ENCODE data around the gene CHST1.

The CHST1 gene

GRCh38 chr11:45646275-45646927, 19.0 kb downstream of the CHST1 start:
- Histone ChIP-seq H3K27ac (replicated peaks; ENCODE audit: low read length) (no peak overlapping the region), H3K4me2 (ENCODE audit: insufficient read depth, low read length, poor library complexity, severe bottlenecking) (no peak overlapping the region), H2BK15ac (ENCODE audit: low read length) (no peak overlapping the region), H4K91ac (ENCODE audit: low read depth, low read length, poor library complexity) (no peak overlapping the region), H2AK5ac (ENCODE audit: low read depth, low read length) (no peak overlapping the region), H2BK12ac (ENCODE audit: low read length) (no peak overlapping the region), H2AFZ (ENCODE audit: low read length) (no peak overlapping the region), H3K79me1 (ENCODE audit: low read depth, low read length) (no peaks in the 10 kb centered on the region), H3K36me3 (replicated peaks in 1 of 2; ENCODE audit: control insufficient read depth in 2 of 2, insufficient read depth in 2 of 2, low read length in 2 of 2) (no peaks in the 10 kb centered on the region), H3K14ac (ENCODE audit: low read length) (no peak overlapping the region), H3K4ac (ENCODE audit: low read length) (no peak overlapping the region), H2BK5ac (ENCODE audit: low read length) (no peak overlapping the region), H3K9me3 (replicated peaks in 1 of 2; ENCODE audit: control insufficient read depth in 2 of 2, insufficient read depth in 1 of 2, low read depth in 1 of 2, low read length in 2 of 2) (no peaks in the 10 kb centered on the region), H3K4me1 (ENCODE audit: control insufficient read depth in 2 of 2, insufficient read depth in 1 of 2, low read depth in 1 of 2, low read length in 2 of 2) (peaks cover 0 to 5% of the 10 kb centered on the region in 2 donors), H3K4me3 (ENCODE audit: low read length in 2 of 2) (no peak overlapping the region), H3K18ac (ENCODE audit: low read length) (no peak overlapping the region), H3K23ac (ENCODE audit: low read depth, low read length, poor library complexity) (no peak overlapping the region), H2BK120ac (ENCODE audit: low read depth, low read length) (no peak overlapping the region), H3K27me3 (ENCODE audit: control insufficient read depth in 3 of 3, insufficient read depth in 3 of 3, low read depth in 1 of 3, low read length in 3 of 3) (no peaks in the 10 kb centered on the region), H3K9ac (ENCODE audit: low read depth, low read length, poor library complexity) (no peak overlapping the region), H4K8ac (ENCODE audit: low read depth, low read length) (no peak overlapping the region)
- no peak for DNase-seq (ENCODE audit: low spot score)
- WGBS, 2 donors (ENCODE audit: extremely low coverage in 2 of 2, insufficient read length in 2 of 2, insufficient replicate concordance in 1 of 2): no CpG with 5 or more reads among the region's 1 CpG

- Histone ChIP-seq H3K9me3 (replicated peaks in 1 of 2; ENCODE audit: control insufficient read depth in 2 of 2, insufficient read depth in 1 of 2, low read depth in 1 of 2, low read length in 2 of 2) (no peaks in the 10 kb centered on the region), H4K8ac (ENCODE audit: low read depth, low read length) (no peak overlapping the region), H3K4me2 (ENCODE audit: insufficient read depth, low read length, poor library complexity, severe bottlenecking) (no peak overlapping the region), H2BK12ac (ENCODE audit: low read length) (no peak overlapping the region), H3K27me3 (ENCODE audit: control insufficient read depth in 3 of 3, insufficient read depth in 3 of 3, low read depth in 1 of 3, low read length in 3 of 3) (no peaks in the 10 kb centered on the region), H3K27ac (replicated peaks; ENCODE audit: low read length) (no peak overlapping the region), H2BK120ac (ENCODE audit: low read depth, low read length) (no peak overlapping the region), H2BK5ac (ENCODE audit: low read length) (no peak overlapping the region), H3K14ac (ENCODE audit: low read length) (no peak overlapping the region), H3K36me3 (replicated peaks in 1 of 2; ENCODE audit: control insufficient read depth in 2 of 2, insufficient read depth in 2 of 2, low read length in 2 of 2) (no peaks in the 10 kb centered on the region), H4K91ac (ENCODE audit: low read depth, low read length, poor library complexity) (no peak overlapping the region), H3K18ac (ENCODE audit: low read length) (no peak overlapping the region), H3K4me3 (ENCODE audit: low read length in 2 of 2) (no peak overlapping the region), H3K79me1 (ENCODE audit: low read depth, low read length) (no peaks in the 10 kb centered on the region), H3K9ac (ENCODE audit: low read depth, low read length, poor library complexity) (no peak overlapping the region), H3K4ac (ENCODE audit: low read length) (no peak overlapping the region), H3K4me1 (ENCODE audit: control insufficient read depth in 2 of 2, insufficient read depth in 1 of 2, low read depth in 1 of 2, low read length in 2 of 2) (peaks cover 0 to 5% of the 10 kb centered on the region in 2 donors), H3K23ac (ENCODE audit: low read depth, low read length, poor library complexity) (no peak overlapping the region), H2AK5ac (ENCODE audit: low read depth, low read length) (peak overlapping the region; percentile 12), H2AFZ (ENCODE audit: low read length) (no peak overlapping the region), H2BK15ac (ENCODE audit: low read length) (no peak overlapping the region)
- no peak for DNase-seq (ENCODE audit: low spot score)
- WGBS, 2 donors (ENCODE audit: extremely low coverage in 2 of 2, insufficient read length in 2 of 2, insufficient replicate concordance in 1 of 2): no CpG with 5 or more reads among the region's 10 CpGs
Observed at GRCh38 chr11:45644981-45645889, 20.2 kb downstream of the CHST1 start.

- no peaks in the 10 kb centered on the region for H3K27me3 ChIP-seq (ENCODE audit: control insufficient read depth in 3 of 3, insufficient read depth in 3 of 3, low read depth in 1 of 3, low read length in 3 of 3)
- H2BK12ac ChIP-seq (ENCODE audit: low read length): no peak overlapping the region
- DNase-seq (ENCODE audit: low spot score): no peak
- H3K36me3 ChIP-seq (replicated peaks in 1 of 2; ENCODE audit: control insufficient read depth in 2 of 2, insufficient read depth in 2 of 2, low read length in 2 of 2): no peaks in the 10 kb centered on the region
- no peak overlapping the region for H4K91ac ChIP-seq (ENCODE audit: low read depth, low read length, poor library complexity)
- no peak overlapping the region for H3K18ac ChIP-seq (ENCODE audit: low read length)
- no peak overlapping the region for H4K8ac ChIP-seq (ENCODE audit: low read depth, low read length)
- no peak overlapping the region for H3K4me2 ChIP-seq (ENCODE audit: insufficient read depth, low read length, poor library complexity, severe bottlenecking)
- H3K4me1 ChIP-seq (ENCODE audit: control insufficient read depth in 2 of 2, insufficient read depth in 1 of 2, low read depth in 1 of 2, low read length in 2 of 2): peaks cover 0 to 5% of the 10 kb centered on the region in 2 donors
- H3K14ac ChIP-seq (ENCODE audit: low read length): no peak overlapping the region
- no peaks in the 10 kb centered on the region for H3K79me1 ChIP-seq (ENCODE audit: low read depth, low read length)
- no peak overlapping the region for H2BK120ac ChIP-seq (ENCODE audit: low read depth, low read length)
- no CpG with 5 or more reads among the region's 7 CpGs for WGBS, 2 donors (ENCODE audit: extremely low coverage in 2 of 2, insufficient read length in 2 of 2, insufficient replicate concordance in 1 of 2)
- no peak overlapping the region for H3K23ac ChIP-seq (ENCODE audit: low read depth, low read length, poor library complexity)
- H2AK5ac ChIP-seq (ENCODE audit: low read depth, low read length): no peak overlapping the region
- no peak overlapping the region for H2AFZ ChIP-seq (ENCODE audit: low read length)
- no peaks in the 10 kb centered on the region for H3K9me3 ChIP-seq (replicated peaks in 1 of 2; ENCODE audit: control insufficient read depth in 2 of 2, insufficient read depth in 1 of 2, low read depth in 1 of 2, low read length in 2 of 2)
- H2BK5ac ChIP-seq (ENCODE audit: low read length): no peak overlapping the region
- no peak overlapping the region for H3K4ac ChIP-seq (ENCODE audit: low read length)
- no peak overlapping the region for H3K9ac ChIP-seq (ENCODE audit: low read depth, low read length, poor library complexity)
- H3K4me3 ChIP-seq (ENCODE audit: low read length in 2 of 2): no peak overlapping the region
- H2BK15ac ChIP-seq (ENCODE audit: low read length): no peak overlapping the region
- H3K27ac ChIP-seq (replicated peaks; ENCODE audit: low read length): no peak overlapping the region
Observed at GRCh38 chr11:45643598-45644260, 21.7 kb downstream of the CHST1 start.

- H2BK15ac ChIP-seq (ENCODE audit: low read length): no peak overlapping the region
- no peak overlapping the region for H3K23ac ChIP-seq (ENCODE audit: low read depth, low read length, poor library complexity)
- H4K91ac ChIP-seq (ENCODE audit: low read depth, low read length, poor library complexity): no peak overlapping the region
- no peak overlapping the region for H2BK12ac ChIP-seq (ENCODE audit: low read length)
- H4K8ac ChIP-seq (ENCODE audit: low read depth, low read length): no peak overlapping the region
- no peak overlapping the region for H3K4me3 ChIP-seq (ENCODE audit: low read length in 2 of 2)
- H3K4me1 ChIP-seq (ENCODE audit: control insufficient read depth in 2 of 2, insufficient read depth in 1 of 2, low read depth in 1 of 2, low read length in 2 of 2): no peaks in the 10 kb centered on the region
- no peaks in the 10 kb centered on the region for H3K79me1 ChIP-seq (ENCODE audit: low read depth, low read length)
- no peak overlapping the region for H3K18ac ChIP-seq (ENCODE audit: low read length)
- WGBS, 2 donors (ENCODE audit: extremely low coverage in 2 of 2, insufficient read length in 2 of 2, insufficient replicate concordance in 1 of 2): no CpG with 5 or more reads among the region's 2 CpGs
- no peak overlapping the region for H2BK5ac ChIP-seq (ENCODE audit: low read length)
- no peak overlapping the region for H3K4ac ChIP-seq (ENCODE audit: low read length)
- no peaks in the 10 kb centered on the region for H3K27me3 ChIP-seq (ENCODE audit: control insufficient read depth in 3 of 3, insufficient read depth in 3 of 3, low read depth in 1 of 3, low read length in 3 of 3)
- H2AFZ ChIP-seq (ENCODE audit: low read length): no peak overlapping the region
- no peaks in the 10 kb centered on the region for H3K9me3 ChIP-seq (replicated peaks in 1 of 2; ENCODE audit: control insufficient read depth in 2 of 2, insufficient read depth in 1 of 2, low read depth in 1 of 2, low read length in 2 of 2)
- H3K4me2 ChIP-seq (ENCODE audit: insufficient read depth, low read length, poor library complexity, severe bottlenecking): no peak overlapping the region
- DNase-seq (ENCODE audit: low spot score): no peak
- peak overlapping the region; percentile 10 for H3K14ac ChIP-seq (ENCODE audit: low read length)
- no peaks in the 10 kb centered on the region for H3K36me3 ChIP-seq (replicated peaks in 1 of 2; ENCODE audit: control insufficient read depth in 2 of 2, insufficient read depth in 2 of 2, low read length in 2 of 2)
- no peak overlapping the region for H2BK120ac ChIP-seq (ENCODE audit: low read depth, low read length)
- no peak overlapping the region for H3K27ac ChIP-seq (replicated peaks; ENCODE audit: low read length)
- H3K9ac ChIP-seq (ENCODE audit: low read depth, low read length, poor library complexity): no peak overlapping the region
- no peak overlapping the region for H2AK5ac ChIP-seq (ENCODE audit: low read depth, low read length)
Observed at GRCh38 chr11:45641961-45642360, 23.5 kb downstream of the CHST1 start.
